Endothelial cell of umbilical vein (primary cell): ENCODE measurements around the gene ZNF282. TPM values are rescaled to one million over a fixed set of nuclear protein-coding genes. Genes with fewer than 3 reads are reported as not detected.
A peak's percentile ranks its signal among the peaks of the same experiment; 100 is the strongest.

Source experiments
- BruUV-seq: library from RNA; stranded (reverse); fragments of 400-500 nt; replicated peaks from 2 replicates; lab custom pipeline; 2021; lab: Mats Ljungman, UMichigan
- CTCF ChIA-PET: fragments of 300-600, 350-600 bp; sonication (Branson Sonifier 250); formaldehyde crosslinking; loops from one replicate; lab custom pipeline; 2021; ENCODE audit warnings: antibody characterized with exemption, inconsistent platforms; lab: Charles Lee
- POLR2A ChIA-PET: fragments of 300-600, 350-600 bp; sonication (Branson Sonifier 250); formaldehyde crosslinking; loops from one replicate; lab custom pipeline; 2021; ENCODE audit warnings: antibody characterized with exemption, inconsistent platforms; lab: Charles Lee
- DNase-seq: peaks from one replicate; pipeline ENCODE4 v3.0.0-alpha.2; 2011; ENCODE audit warnings: low read depth, low spot score
- FAIRE-seq: peaks from 2 replicates; lab custom pipeline; 2011; peaks lifted over from hg19 to GRCh38; lab: Jason Lieb, UNC
- H2AFZ ChIP-seq: 2 replicates; pipeline ENCODE4 v1.6.0; 2012; ENCODE audit warnings: low read depth, low read length, control low read depth, inconsistent platforms
- H3K27ac ChIP-seq: 2 replicates; pipeline ENCODE4 v1.5.1; 2011; ENCODE audit warnings: low read depth, mild to moderate bottlenecking, control low read depth, low read length, moderate library complexity; ENCODE audit not compliant: insufficient read depth
- H3K27me3 ChIP-seq, 2 experiments: 2 replicates each; pipeline versions ENCODE4 v1.6.0 to v1.6.1; 2011; ENCODE audit warnings: low read length in 2 of 2, mixed read lengths in 1 of 2; ENCODE audit not compliant: control insufficient read depth in 2 of 2, insufficient read depth in 2 of 2
- H3K36me3 ChIP-seq, 2 experiments: 2 replicates in 1 of 2; 3 replicates in 1 of 2; pipeline ENCODE4 v1.5.1; 2011; ENCODE audit warnings: low read length in 2 of 2, mild to moderate bottlenecking in 1 of 2, moderate library complexity in 1 of 2; ENCODE audit not compliant: control insufficient read depth in 2 of 2, insufficient read depth in 2 of 2; ENCODE audit errors: extremely low read depth in 1 of 2
- H3K4me1 ChIP-seq: 3 replicates; pipeline ENCODE4 v1.5.1; 2011; ENCODE audit warnings: mild to moderate bottlenecking, low read length; ENCODE audit not compliant: control insufficient read depth, insufficient read depth; ENCODE audit errors: extremely low read depth
- H3K4me2 ChIP-seq: 2 replicates; pipeline ENCODE4 v1.6.1; 2011; ENCODE audit warnings: low read length, control low read depth, mixed read lengths; ENCODE audit not compliant: insufficient read depth
- H3K4me3 ChIP-seq, 3 experiments: fragments of 200-600 bp in 1 of 3; sonication (generic), shearing (Covaris generic) in 1 of 3; replicated peaks in 1 of 3; 2 replicates each; pipeline ENCODE4 v1.5.1; 2011 to 2016; ENCODE audit warnings: control low read depth in 3 of 3, low read length in 3 of 3, mild to moderate bottlenecking in 2 of 3, inconsistent platforms in 1 of 3, low read depth in 1 of 3, moderate library complexity in 1 of 3; ENCODE audit not compliant: insufficient read depth in 1 of 3
- H3K79me2 ChIP-seq: 2 replicates; pipeline ENCODE4 v1.6.0; 2012; ENCODE audit warnings: low read length, inconsistent platforms; ENCODE audit not compliant: control insufficient read depth, insufficient read depth
- H3K9ac ChIP-seq: replicated peaks from 2 replicates; pipeline ENCODE3; 2011; ENCODE audit warnings: low read length, control low read depth; ENCODE audit not compliant: insufficient read depth; ENCODE audit errors: extremely low read depth
- H3K9me1 ChIP-seq: replicated peaks from 3 replicates; pipeline ENCODE4 v1.6.0; 2011; ENCODE audit warnings: mild to moderate bottlenecking, low read length; ENCODE audit not compliant: control insufficient read depth, insufficient read depth; ENCODE audit errors: extremely low read depth
- H3K9me3 ChIP-seq: replicated peaks from 2 replicates; pipeline ENCODE4 v1.5.1; 2012; ENCODE audit warnings: low read length, inconsistent platforms; ENCODE audit not compliant: control insufficient read depth, insufficient read depth
- H4K20me1 ChIP-seq: replicated peaks from 2 replicates; pipeline ENCODE3; 2011; ENCODE audit warnings: mild to moderate bottlenecking, low read length; ENCODE audit not compliant: control insufficient read depth, insufficient read depth; ENCODE audit errors: extremely low read depth
- EZH2 ChIP-seq: IDR thresholded peaks from 2 replicates; pipeline ENCODE4 v1.6.1; 2012; ENCODE audit warnings: borderline replicate concordance, low read depth, mild to moderate bottlenecking, moderate library complexity, low read length, inconsistent platforms; ENCODE audit not compliant: severe bottlenecking
- FOS ChIP-seq: IDR thresholded peaks from 2 replicates; pipeline ENCODE4 v1.6.1; 2011; ENCODE audit warnings: mild to moderate bottlenecking, low read length, moderate library complexity, borderline replicate concordance; ENCODE audit not compliant: insufficient read depth
- GATA2 ChIP-seq: IDR thresholded peaks from 2 replicates; pipeline ENCODE4 v1.7.0; 2011; ENCODE audit warnings: low read depth, mild to moderate bottlenecking, moderate library complexity, mixed read lengths, low read length; ENCODE audit not compliant: insufficient read length, insufficient read depth
- JUN ChIP-seq: IDR thresholded peaks from 2 replicates; pipeline ENCODE4 v1.6.1; 2011; ENCODE audit warnings: borderline replicate concordance, low read depth; ENCODE audit not compliant: insufficient read length, insufficient read depth
- MYC ChIP-seq: IDR thresholded peaks from one replicate; pipeline ENCODE4 v1.6.1; 2011; ENCODE audit warnings: mild to moderate bottlenecking, low read depth, low read length
- POLR2A ChIP-seq: IDR thresholded peaks from 2 replicates; pipeline ENCODE4 v1.6.1; 2012; ENCODE audit warnings: low read depth, mild to moderate bottlenecking, control low read depth, low read length
- POLR2AphosphoS5 ChIP-seq: IDR thresholded peaks from 2 replicates; pipeline ENCODE4 v1.6.1; 2012; ENCODE audit warnings: low read depth, mild to moderate bottlenecking, control low read depth, low read length, moderate library complexity; ENCODE audit not compliant: insufficient read depth
- dilution Hi-C: fragments of 300-500 bp; cut with MboI; formaldehyde crosslinking; loops from one replicate; pipeline ENCODE4 v1.15.0; 2019; ENCODE audit warnings: low sequenced_read_pairs; ENCODE audit not compliant: extremely low pct_ligation_motif_present
- intact Hi-C: fragments of 100-400 bp; cut with micrococcal nuclease; formaldehyde crosslinking; loops from one replicate; pipeline ENCODE4 v1.10.0; 2022
- polyA plus RNA-seq, 4 experiments: library from polyadenylated mRNA; depleted of rRNA in 3 of 4; stranded (reverse) in 3 of 4; unstranded in 1 of 4; fragments of >200 nt; gene quantifications; 2 replicates each; pipeline versions ENCODE4 v1.2.1 to v1.2.3, GENCODE V29; 2011 to 2012; ENCODE audit warnings: missing spikeins in 1 of 4
- total RNA-seq: library from RNA; stranded (reverse); gene quantifications from 2 replicates; pipeline ENCODE4 v1.2.3, GENCODE V29; 2021
- TF ChIP-seq, protein P1 (sequence below): IDR thresholded peaks from 2 replicates; pipeline ENCODE4 v1.6.1; 2011; ENCODE audit not compliant: insufficient read depth, insufficient read length
- TF ChIP-seq, protein P2 (sequence below), 2 donors: IDR thresholded peaks; 1 replicate in 1 of 2; 2 replicates in 1 of 2; pipeline ENCODE4 v1.5.1; 2011; ENCODE audit warnings: low read length in 2 of 2, mild to moderate bottlenecking in 2 of 2, moderate library complexity in 2 of 2, control low read depth in 1 of 2, inconsistent platforms in 1 of 2, low read depth in 1 of 2; ENCODE audit not compliant: insufficient read depth in 1 of 2; ENCODE audit errors: extremely low read depth in 1 of 2

Gene ZNF282
- total and polyA plus RNA-seq, 2 donors (not counting 3 experiments of a cell fraction or from before 2014, with no cell fraction given), result 20.0 to 34.4 TPM

DNA sequence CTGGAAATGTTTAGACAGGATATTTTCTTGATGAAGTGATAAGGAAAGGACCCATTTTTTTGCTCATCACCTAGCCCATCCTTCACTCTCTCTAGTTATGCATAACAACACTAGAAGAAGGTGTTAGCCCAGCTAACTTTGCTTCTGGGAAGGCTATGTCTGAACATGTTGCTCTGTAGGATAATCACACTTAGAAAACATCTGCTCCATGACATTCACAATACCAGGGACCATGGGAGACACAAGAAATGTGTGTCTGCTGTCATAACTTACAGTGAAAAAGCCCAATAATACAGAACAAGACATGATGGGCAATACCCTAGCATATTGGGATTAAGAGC lies 13.9 kb upstream of the ZNF282 start:
- no peak overlapping the region for H2AFZ ChIP-seq
- H3K4me2 ChIP-seq, result no peak overlapping the region
- no peaks in the 10 kb centered on the region for H3K79me2 ChIP-seq
- intact Hi-C loops (no loop called here), dilution Hi-C loops (no loop called here)
- ChIA-PET POLR2A (no interaction called here), CTCF (interaction anchor here (1.1 to 2.2 kb wide), 2 partner anchors 11 to 14 kb away, joined by 3 to 13 read pairs; partner anchors contain the start of gene ZNF282)
- H3K9ac ChIP-seq, result no peak overlapping the region
- H3K4me1 ChIP-seq, result peaks cover 9% of the 10 kb centered on the region
- H3K9me1 ChIP-seq, result no peaks in the 10 kb centered on the region
- no peaks in the 10 kb centered on the region for H3K9me3 ChIP-seq
- no peak overlapping the region for H3K27ac ChIP-seq
- no peak overlapping the region for H3K4me3 ChIP-seq
- peaks cover 8 to 16% of the 10 kb centered on the region in 2 experiments for H3K36me3 ChIP-seq
- TF ChIP-seq FOS, result no peak
- TF ChIP-seq, protein P1, sequence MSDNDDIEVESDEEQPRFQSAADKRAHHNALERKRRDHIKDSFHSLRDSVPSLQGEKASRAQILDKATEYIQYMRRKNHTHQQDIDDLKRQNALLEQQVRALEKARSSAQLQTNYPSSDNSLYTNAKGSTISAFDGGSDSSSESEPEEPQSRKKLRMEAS, result no peak
- TF ChIP-seq, protein P2, sequence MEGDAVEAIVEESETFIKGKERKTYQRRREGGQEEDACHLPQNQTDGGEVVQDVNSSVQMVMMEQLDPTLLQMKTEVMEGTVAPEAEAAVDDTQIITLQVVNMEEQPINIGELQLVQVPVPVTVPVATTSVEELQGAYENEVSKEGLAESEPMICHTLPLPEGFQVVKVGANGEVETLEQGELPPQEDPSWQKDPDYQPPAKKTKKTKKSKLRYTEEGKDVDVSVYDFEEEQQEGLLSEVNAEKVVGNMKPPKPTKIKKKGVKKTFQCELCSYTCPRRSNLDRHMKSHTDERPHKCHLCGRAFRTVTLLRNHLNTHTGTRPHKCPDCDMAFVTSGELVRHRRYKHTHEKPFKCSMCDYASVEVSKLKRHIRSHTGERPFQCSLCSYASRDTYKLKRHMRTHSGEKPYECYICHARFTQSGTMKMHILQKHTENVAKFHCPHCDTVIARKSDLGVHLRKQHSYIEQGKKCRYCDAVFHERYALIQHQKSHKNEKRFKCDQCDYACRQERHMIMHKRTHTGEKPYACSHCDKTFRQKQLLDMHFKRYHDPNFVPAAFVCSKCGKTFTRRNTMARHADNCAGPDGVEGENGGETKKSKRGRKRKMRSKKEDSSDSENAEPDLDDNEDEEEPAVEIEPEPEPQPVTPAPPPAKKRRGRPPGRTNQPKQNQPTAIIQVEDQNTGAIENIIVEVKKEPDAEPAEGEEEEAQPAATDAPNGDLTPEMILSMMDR (IDR thresholded peaks at IDR 0.05; ENCODE audit: extremely low read depth in 1 of 2, insufficient read depth in 1 of 2, low read depth in 1 of 2, low read length in 2 of 2), result no peak
- TF ChIP-seq POLR2AphosphoS5, result no peak
- no TSS peak for BruUV-seq
- no peaks in the 10 kb centered on the region for H4K20me1 ChIP-seq
- DNase-seq (peak; percentile 25), FAIRE-seq (peak; percentile 18)
- no peaks in the 10 kb centered on the region for H3K27me3 ChIP-seq

DNA sequence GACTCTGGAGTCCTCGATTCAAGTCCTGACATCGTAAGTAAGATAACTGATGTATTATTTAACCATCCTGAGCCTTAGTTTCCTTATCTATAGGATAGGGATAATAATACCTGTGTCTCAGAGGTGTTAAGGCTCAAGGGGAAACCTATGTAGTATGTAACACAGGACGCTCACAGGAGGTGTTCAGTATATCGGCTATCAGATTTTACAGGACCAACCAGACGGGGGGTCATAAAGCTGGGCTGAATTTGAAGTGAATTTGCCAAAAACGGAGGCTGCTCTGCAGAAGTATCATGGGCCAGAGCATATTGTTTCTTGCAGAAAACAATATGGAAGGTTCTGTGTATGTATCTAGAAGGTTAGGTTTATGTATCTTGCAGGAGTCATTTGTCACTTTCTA lies 11.1 kb upstream of the ZNF282 start:
- H3K4me1 ChIP-seq, result peaks cover 9% of the 10 kb centered on the region
- ChIA-PET POLR2A (no interaction called here), CTCF (no interaction called here)
- no peaks in the 10 kb centered on the region for H3K9me1 ChIP-seq
- intact Hi-C loops (no loop called here), dilution Hi-C loops (no loop called here)
- FAIRE-seq, result no peak
- H3K9me3 ChIP-seq, result no peaks in the 10 kb centered on the region
- H3K27me3 ChIP-seq, result peaks cover 0 to 1% of the 10 kb centered on the region in 2 experiments
- H2AFZ ChIP-seq, result no peak overlapping the region
- no peak overlapping the region for H3K9ac ChIP-seq
- H4K20me1 ChIP-seq, result no peaks in the 10 kb centered on the region
- H3K79me2 ChIP-seq, result no peaks in the 10 kb centered on the region
- no TSS peak for BruUV-seq
- H3K4me3 ChIP-seq, result no peak overlapping the region
- TF ChIP-seq, protein P1, result no peak
- TF ChIP-seq FOS, result no peak
- TF ChIP-seq POLR2AphosphoS5, result no peak
- no peak for TF ChIP-seq MYC
- TF ChIP-seq, protein P2 (IDR thresholded peaks at IDR 0.05; ENCODE audit: extremely low read depth in 1 of 2, insufficient read depth in 1 of 2, low read depth in 1 of 2, low read length in 2 of 2), result no peak
- TF ChIP-seq GATA2, result no peak
- no peak for TF ChIP-seq EZH2
- no peak for TF ChIP-seq JUN
- TF ChIP-seq POLR2A, result no peak
- no peak overlapping the region for H3K4me2 ChIP-seq
- no peak overlapping the region for H3K27ac ChIP-seq
- H3K36me3 ChIP-seq, result peaks cover 5% of the 10 kb centered on the region in 2 experiments
- no peak for DNase-seq
